ENCODE measurements around the gene GCKR.

The GCKR gene

DNA sequence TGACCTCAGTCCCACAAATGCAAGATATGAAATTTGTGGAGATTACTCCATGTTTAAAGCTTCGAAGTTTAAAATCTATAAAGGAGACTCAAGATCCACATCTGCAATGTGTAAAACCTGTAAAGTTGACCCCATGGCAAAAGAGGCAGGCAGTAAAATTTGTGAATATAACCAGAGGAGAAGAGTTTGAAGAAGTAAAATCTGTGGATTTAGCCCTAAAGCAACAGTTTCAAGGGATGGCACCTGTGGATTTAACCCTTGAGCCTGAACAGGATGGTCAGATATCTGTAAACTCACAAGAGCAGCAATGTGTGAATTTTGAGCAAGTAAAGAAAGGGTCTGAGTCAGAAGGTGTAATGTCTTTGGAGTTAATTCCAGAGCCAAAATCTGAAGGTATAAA, 75.0 kb downstream of the GCKR start:
- DNase-seq (ENCODE audit: low read depth in 2 of 2) = no peak

DNA sequence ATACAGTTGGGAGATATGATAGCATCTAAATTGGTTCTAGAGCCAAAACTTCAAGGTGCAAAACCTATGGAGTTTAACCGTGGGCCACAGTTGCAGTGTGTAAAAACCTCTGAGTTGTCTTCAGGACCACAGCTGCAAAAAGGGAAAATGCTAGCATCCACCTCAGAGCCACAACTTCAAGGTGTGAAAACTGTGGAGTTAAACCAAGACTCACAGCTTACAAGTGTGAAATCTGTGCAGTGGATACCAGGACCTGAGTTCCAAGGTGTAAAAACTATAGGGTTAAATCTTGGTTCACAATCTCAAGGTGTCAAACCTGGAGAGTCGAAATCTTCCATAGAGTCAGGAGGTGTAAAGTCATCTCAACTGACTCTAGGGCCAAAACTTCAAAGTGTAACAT, 75.8 kb downstream of the GCKR start:
- DNase-seq (ENCODE audit: low read depth in 2 of 2) = no peak

DNA sequence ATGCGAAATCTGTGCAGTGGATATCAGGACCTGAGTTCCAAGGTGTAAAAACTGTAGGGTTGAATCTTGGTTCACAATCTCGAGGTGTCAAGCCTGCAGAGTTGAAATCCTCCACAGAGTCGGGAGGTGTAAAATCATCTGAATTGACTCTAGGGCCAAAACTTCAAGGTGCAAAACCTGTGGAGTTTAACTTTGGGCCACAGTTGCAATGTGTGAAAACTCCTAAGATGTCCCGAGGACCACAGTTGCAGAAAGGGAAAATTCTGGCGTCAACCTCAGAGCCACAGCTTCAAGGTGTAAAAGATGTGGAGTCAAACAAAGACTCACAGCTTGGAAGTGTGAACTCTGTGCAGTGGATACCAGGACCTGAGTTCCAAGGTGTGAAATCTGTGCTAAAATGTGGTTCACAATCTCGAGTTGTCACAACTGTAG, 76.4 kb downstream of the GCKR start:
- no peak for DNase-seq (ENCODE audit: low read depth in 2 of 2)
